Endothelial cell of umbilical vein (primary cell): ENCODE results near the gene DNAI2. TPM values are rescaled to one million over a fixed set of nuclear protein-coding genes. Genes with fewer than 3 reads are reported as not detected.

Experiments
- BruUV-seq: library from RNA; stranded (reverse); fragments of 400-500 nt; replicated peaks from 2 replicates; lab custom pipeline; 2021; lab: Mats Ljungman, UMichigan
- CTCF ChIA-PET: fragments of 300-600, 350-600 bp; sonication (Branson Sonifier 250); formaldehyde crosslinking; loops from one replicate; lab custom pipeline; 2021; ENCODE audit warnings: antibody characterized with exemption, inconsistent platforms; lab: Charles Lee
- POLR2A ChIA-PET: fragments of 300-600, 350-600 bp; sonication (Branson Sonifier 250); formaldehyde crosslinking; loops from one replicate; lab custom pipeline; 2021; ENCODE audit warnings: antibody characterized with exemption, inconsistent platforms; lab: Charles Lee
- DNase-seq: peaks from one replicate; pipeline ENCODE4 v3.0.0-alpha.2; 2011; ENCODE audit warnings: low read depth, low spot score
- FAIRE-seq: peaks from 2 replicates; lab custom pipeline; 2011; peaks lifted over from hg19 to GRCh38; lab: Jason Lieb, UNC
- H2AFZ ChIP-seq: 2 replicates; pipeline ENCODE4 v1.6.0; 2012; ENCODE audit warnings: low read depth, low read length, control low read depth, inconsistent platforms
- H3K27ac ChIP-seq: 2 replicates; pipeline ENCODE4 v1.5.1; 2011; ENCODE audit warnings: low read depth, mild to moderate bottlenecking, control low read depth, low read length, moderate library complexity; ENCODE audit not compliant: insufficient read depth
- H3K27me3 ChIP-seq, 2 experiments: 2 replicates each; pipeline versions ENCODE4 v1.6.0 to v1.6.1; 2011; ENCODE audit warnings: low read length in 2 of 2, mixed read lengths in 1 of 2; ENCODE audit not compliant: control insufficient read depth in 2 of 2, insufficient read depth in 2 of 2
- H3K36me3 ChIP-seq, 2 experiments: 2 replicates in 1 of 2; 3 replicates in 1 of 2; pipeline ENCODE4 v1.5.1; 2011; ENCODE audit warnings: low read length in 2 of 2, mild to moderate bottlenecking in 1 of 2, moderate library complexity in 1 of 2; ENCODE audit not compliant: control insufficient read depth in 2 of 2, insufficient read depth in 2 of 2; ENCODE audit errors: extremely low read depth in 1 of 2
- H3K4me1 ChIP-seq: 3 replicates; pipeline ENCODE4 v1.5.1; 2011; ENCODE audit warnings: mild to moderate bottlenecking, low read length; ENCODE audit not compliant: control insufficient read depth, insufficient read depth; ENCODE audit errors: extremely low read depth
- H3K4me2 ChIP-seq: 2 replicates; pipeline ENCODE4 v1.6.1; 2011; ENCODE audit warnings: low read length, control low read depth, mixed read lengths; ENCODE audit not compliant: insufficient read depth
- H3K4me3 ChIP-seq, 3 experiments: fragments of 200-600 bp in 1 of 3; sonication (generic), shearing (Covaris generic) in 1 of 3; replicated peaks in 1 of 3; 2 replicates each; pipeline ENCODE4 v1.5.1; 2011 to 2016; ENCODE audit warnings: control low read depth in 3 of 3, low read length in 3 of 3, mild to moderate bottlenecking in 2 of 3, inconsistent platforms in 1 of 3, low read depth in 1 of 3, moderate library complexity in 1 of 3; ENCODE audit not compliant: insufficient read depth in 1 of 3
- H3K79me2 ChIP-seq: 2 replicates; pipeline ENCODE4 v1.6.0; 2012; ENCODE audit warnings: low read length, inconsistent platforms; ENCODE audit not compliant: control insufficient read depth, insufficient read depth
- H3K9ac ChIP-seq: replicated peaks from 2 replicates; pipeline ENCODE3; 2011; ENCODE audit warnings: low read length, control low read depth; ENCODE audit not compliant: insufficient read depth; ENCODE audit errors: extremely low read depth
- H3K9me1 ChIP-seq: replicated peaks from 3 replicates; pipeline ENCODE4 v1.6.0; 2011; ENCODE audit warnings: mild to moderate bottlenecking, low read length; ENCODE audit not compliant: control insufficient read depth, insufficient read depth; ENCODE audit errors: extremely low read depth
- H3K9me3 ChIP-seq: replicated peaks from 2 replicates; pipeline ENCODE4 v1.5.1; 2012; ENCODE audit warnings: low read length, inconsistent platforms; ENCODE audit not compliant: control insufficient read depth, insufficient read depth
- H4K20me1 ChIP-seq: replicated peaks from 2 replicates; pipeline ENCODE3; 2011; ENCODE audit warnings: mild to moderate bottlenecking, low read length; ENCODE audit not compliant: control insufficient read depth, insufficient read depth; ENCODE audit errors: extremely low read depth
- EZH2 ChIP-seq: IDR thresholded peaks from 2 replicates; pipeline ENCODE4 v1.6.1; 2012; ENCODE audit warnings: borderline replicate concordance, low read depth, mild to moderate bottlenecking, moderate library complexity, low read length, inconsistent platforms; ENCODE audit not compliant: severe bottlenecking
- FOS ChIP-seq: IDR thresholded peaks from 2 replicates; pipeline ENCODE4 v1.6.1; 2011; ENCODE audit warnings: mild to moderate bottlenecking, low read length, moderate library complexity, borderline replicate concordance; ENCODE audit not compliant: insufficient read depth
- GATA2 ChIP-seq: IDR thresholded peaks from 2 replicates; pipeline ENCODE4 v1.7.0; 2011; ENCODE audit warnings: low read depth, mild to moderate bottlenecking, moderate library complexity, mixed read lengths, low read length; ENCODE audit not compliant: insufficient read length, insufficient read depth
- JUN ChIP-seq: IDR thresholded peaks from 2 replicates; pipeline ENCODE4 v1.6.1; 2011; ENCODE audit warnings: borderline replicate concordance, low read depth; ENCODE audit not compliant: insufficient read length, insufficient read depth
- MYC ChIP-seq: IDR thresholded peaks from one replicate; pipeline ENCODE4 v1.6.1; 2011; ENCODE audit warnings: mild to moderate bottlenecking, low read depth, low read length
- POLR2A ChIP-seq: IDR thresholded peaks from 2 replicates; pipeline ENCODE4 v1.6.1; 2012; ENCODE audit warnings: low read depth, mild to moderate bottlenecking, control low read depth, low read length
- POLR2AphosphoS5 ChIP-seq: IDR thresholded peaks from 2 replicates; pipeline ENCODE4 v1.6.1; 2012; ENCODE audit warnings: low read depth, mild to moderate bottlenecking, control low read depth, low read length, moderate library complexity; ENCODE audit not compliant: insufficient read depth
- dilution Hi-C: fragments of 300-500 bp; cut with MboI; formaldehyde crosslinking; loops from one replicate; pipeline ENCODE4 v1.15.0; 2019; ENCODE audit warnings: low sequenced_read_pairs; ENCODE audit not compliant: extremely low pct_ligation_motif_present
- intact Hi-C: fragments of 100-400 bp; cut with micrococcal nuclease; formaldehyde crosslinking; loops from one replicate; pipeline ENCODE4 v1.10.0; 2022
- polyA plus RNA-seq, 4 experiments: library from polyadenylated mRNA; depleted of rRNA in 3 of 4; stranded (reverse) in 3 of 4; unstranded in 1 of 4; fragments of >200 nt; gene quantifications; 2 replicates each; pipeline versions ENCODE4 v1.2.1 to v1.2.3, GENCODE V29; 2011 to 2012; ENCODE audit warnings: missing spikeins in 1 of 4
- total RNA-seq: library from RNA; stranded (reverse); gene quantifications from 2 replicates; pipeline ENCODE4 v1.2.3, GENCODE V29; 2021
- TF ChIP-seq, protein P1 (sequence below), 2 donors: IDR thresholded peaks; 1 replicate in 1 of 2; 2 replicates in 1 of 2; pipeline ENCODE4 v1.5.1; 2011; ENCODE audit warnings: low read length in 2 of 2, mild to moderate bottlenecking in 2 of 2, moderate library complexity in 2 of 2, control low read depth in 1 of 2, inconsistent platforms in 1 of 2, low read depth in 1 of 2; ENCODE audit not compliant: insufficient read depth in 1 of 2; ENCODE audit errors: extremely low read depth in 1 of 2

The DNAI2 gene
- total and polyA plus RNA-seq, 2 donors (not counting 3 experiments of a cell fraction or from before 2014, with no cell fraction given), result not detected

DNA sequence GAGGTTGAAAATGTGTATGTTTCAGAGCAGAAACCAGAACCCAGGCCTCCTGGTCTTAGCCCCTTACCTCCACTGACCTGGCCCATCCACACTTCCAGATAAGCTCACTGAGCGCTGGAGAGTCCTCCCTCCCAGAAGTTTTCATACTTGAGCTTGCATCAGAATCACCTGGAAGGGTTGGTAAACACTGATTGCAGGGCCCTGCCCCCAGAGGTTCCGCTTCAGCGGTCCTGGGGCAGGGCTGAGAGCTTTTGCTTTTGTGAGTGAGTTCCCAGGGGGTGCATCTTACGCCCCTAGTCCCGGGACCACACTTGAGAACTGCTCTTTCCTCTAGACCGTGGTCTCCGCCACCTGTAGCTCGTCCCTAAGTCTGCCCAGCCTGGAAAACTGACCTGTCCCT lies 40.1 kb upstream of the DNAI2 start:
- Histone ChIP-seq H3K27me3 (no peaks in the 10 kb centered on the region), H3K79me2 (no peaks in the 10 kb centered on the region), H4K20me1 (no peaks in the 10 kb centered on the region), H3K4me3 (no peak overlapping the region), H3K4me1 (no peaks in the 10 kb centered on the region), H2AFZ (no peak overlapping the region), H3K9me1 (no peaks in the 10 kb centered on the region), H3K9ac (no peak overlapping the region), H3K9me3 (no peaks in the 10 kb centered on the region), H3K27ac (no peak overlapping the region), H3K36me3 (no peaks in the 10 kb centered on the region), H3K4me2 (no peak overlapping the region)
- dilution Hi-C loops, result no loop called here
- FAIRE-seq (no peak), DNase-seq (no peak)
- ChIA-PET POLR2A (no interaction called here), CTCF (no interaction called here)
- BruUV-seq, result no TSS peak
- intact Hi-C loops, result no loop called here
- TF ChIP-seq POLR2AphosphoS5, result no peak
- TF ChIP-seq GATA2, result no peak
- no peak for TF ChIP-seq JUN
- TF ChIP-seq MYC, result no peak
- no peak for TF ChIP-seq POLR2A
- no peak for TF ChIP-seq FOS
- TF ChIP-seq, protein P1, sequence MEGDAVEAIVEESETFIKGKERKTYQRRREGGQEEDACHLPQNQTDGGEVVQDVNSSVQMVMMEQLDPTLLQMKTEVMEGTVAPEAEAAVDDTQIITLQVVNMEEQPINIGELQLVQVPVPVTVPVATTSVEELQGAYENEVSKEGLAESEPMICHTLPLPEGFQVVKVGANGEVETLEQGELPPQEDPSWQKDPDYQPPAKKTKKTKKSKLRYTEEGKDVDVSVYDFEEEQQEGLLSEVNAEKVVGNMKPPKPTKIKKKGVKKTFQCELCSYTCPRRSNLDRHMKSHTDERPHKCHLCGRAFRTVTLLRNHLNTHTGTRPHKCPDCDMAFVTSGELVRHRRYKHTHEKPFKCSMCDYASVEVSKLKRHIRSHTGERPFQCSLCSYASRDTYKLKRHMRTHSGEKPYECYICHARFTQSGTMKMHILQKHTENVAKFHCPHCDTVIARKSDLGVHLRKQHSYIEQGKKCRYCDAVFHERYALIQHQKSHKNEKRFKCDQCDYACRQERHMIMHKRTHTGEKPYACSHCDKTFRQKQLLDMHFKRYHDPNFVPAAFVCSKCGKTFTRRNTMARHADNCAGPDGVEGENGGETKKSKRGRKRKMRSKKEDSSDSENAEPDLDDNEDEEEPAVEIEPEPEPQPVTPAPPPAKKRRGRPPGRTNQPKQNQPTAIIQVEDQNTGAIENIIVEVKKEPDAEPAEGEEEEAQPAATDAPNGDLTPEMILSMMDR (IDR thresholded peaks at IDR 0.05; ENCODE audit: extremely low read depth in 1 of 2, insufficient read depth in 1 of 2, low read depth in 1 of 2, low read length in 2 of 2), result no peak
- TF ChIP-seq EZH2, result no peak
